ENCODE data around the gene NAALADL2.

GRCh38 chr3:175297216-175297615, 438.1 kb downstream of the NAALADL2 start:
- TF ChIP-seq POLR2AphosphoS5 (IDR thresholded peaks at IDR 0.05; ENCODE audit: borderline replicate concordance, low read depth, low read length) (no peak), EZH2 (IDR thresholded peaks at IDR 0.05) (no peak), FOXP2 (optimal IDR thresholded peaks at IDR 0.05; ENCODE audit: control extremely low read depth, extremely low read length, insufficient read depth) (no peak)
